Measurements from ENCODE around the gene TSHZ2.

DNA sequence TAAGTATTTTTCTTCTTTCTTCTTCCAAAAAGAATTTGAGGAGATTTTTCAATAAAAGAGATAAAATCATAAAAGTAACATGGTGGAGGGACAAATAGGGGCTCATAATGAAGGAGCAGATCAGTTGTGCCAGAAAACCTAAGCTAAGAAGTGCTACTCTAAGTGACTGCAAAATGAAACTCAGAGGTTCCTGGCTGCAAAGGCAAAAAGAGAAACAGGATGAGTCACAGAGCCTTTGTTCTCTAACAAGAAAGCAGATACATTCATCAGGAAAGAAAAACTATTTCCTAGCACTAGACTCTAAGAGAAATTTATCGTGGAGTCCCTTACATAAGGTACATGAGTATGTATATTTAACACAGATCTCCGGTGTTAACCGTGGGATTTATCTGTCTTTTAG lies 49.8 kb downstream of the TSHZ2 start:
- TF ChIP-seq POLR2A (IDR thresholded peaks at IDR 0.05; ENCODE audit: low read depth, low read length) (no peak), POLR2AphosphoS5 (IDR thresholded peaks at IDR 0.05; ENCODE audit: low read depth, low read length) (no peak)

Data from GM12892 (cell line).